SK-N-SH treated with all-trans-retinoic acid at 6 μM for 48 hours (cell line): Measurements from ENCODE around the gene SLC25A29.
"Not testable (repeated sequence)": the region's sequence is repeated elsewhere in the genome, so short reads cannot be mapped to it uniquely, and the experiment has no call there.

Experiments
- ATAC-seq: fragments of 200-7000 bp; cut with Tn5 transposase; 3 replicates; pipeline ENCODE4 v1.9.1; 2020; ENCODE audit warnings: mild to moderate bottlenecking, moderate library complexity
- ARNTL ChIP-seq: fragments of 450-650 bp; formaldehyde crosslinking; IDR thresholded peaks from 2 replicates; pipeline ENCODE4 v1.5.0; 2020; ENCODE audit warnings: low read depth, mild to moderate bottlenecking, moderate library complexity, borderline replicate concordance
- BACH2 ChIP-seq: fragments of 250-450 bp; sonication (Bioruptor Pico); IDR thresholded peaks from 2 replicates; pipeline ENCODE4 v1.9.0; 2021; ENCODE audit warnings: mild to moderate bottlenecking, borderline replicate concordance
- CREB5 ChIP-seq: fragments of 250-450 bp; sonication (Bioruptor Pico); IDR thresholded peaks from 2 replicates; pipeline ENCODE4 v1.5.1; 2020; ENCODE audit warnings: low read depth, mild to moderate bottlenecking, moderate library complexity
- CSRNP3 ChIP-seq: fragments of 250-450 bp; sonication (Bioruptor Pico); IDR thresholded peaks from 2 replicates; pipeline ENCODE4 v1.5.1; 2021; ENCODE audit warnings: mild to moderate bottlenecking, moderate library complexity
- GLIS3 ChIP-seq: fragments of 250-450 bp; sonication (Bioruptor Pico); IDR thresholded peaks from 2 replicates; pipeline ENCODE4 v1.5.0; 2020; ENCODE audit warnings: mild to moderate bottlenecking, moderate library complexity
- ISL1 ChIP-seq: fragments of 250-450 bp; sonication (Bioruptor Pico); IDR thresholded peaks from 2 replicates; pipeline ENCODE4 v2.1.2; 2022; ENCODE audit warnings: mild to moderate bottlenecking, moderate library complexity
- OSR1 ChIP-seq: fragments of 250-450 bp; sonication (Bioruptor Pico); IDR thresholded peaks from 2 replicates; pipeline ENCODE4 v1.8.0; 2022; ENCODE audit warnings: moderate library complexity, mild to moderate bottlenecking, inconsistent platforms
- PATZ1 ChIP-seq: fragments of 250-450 bp; sonication (Bioruptor Pico); IDR thresholded peaks from 2 replicates; pipeline ENCODE4 v1.8.0; 2020; ENCODE audit warnings: mild to moderate bottlenecking, moderate library complexity, borderline replicate concordance
- PPARA ChIP-seq: fragments of 250-450 bp; sonication (Bioruptor Pico); IDR thresholded peaks from 2 replicates; pipeline ENCODE4 v1.5.0; 2020; ENCODE audit warnings: mild to moderate bottlenecking, borderline replicate concordance
- RARB ChIP-seq: fragments of 250-450 bp; sonication (Bioruptor Pico); IDR thresholded peaks from 2 replicates; pipeline ENCODE4 v1.8.0; 2021; ENCODE audit warnings: mild to moderate bottlenecking, moderate library complexity
- SNAI2 ChIP-seq: fragments of 250-450 bp; sonication (Bioruptor Pico); IDR thresholded peaks from 2 replicates; pipeline ENCODE4 v1.5.0; 2020; ENCODE audit warnings: mild to moderate bottlenecking, moderate library complexity
- TCF4 ChIP-seq: fragments of 250-450 bp; sonication (Bioruptor Pico); IDR thresholded peaks from 2 replicates; pipeline ENCODE4 v1.8.0; 2021; ENCODE audit warnings: mild to moderate bottlenecking, moderate library complexity, borderline replicate concordance
- TOX ChIP-seq: fragments of 250-450 bp; sonication (Bioruptor Pico); IDR thresholded peaks from 2 replicates; pipeline ENCODE4 v1.8.0; 2021; ENCODE audit warnings: mild to moderate bottlenecking, moderate library complexity, borderline replicate concordance
- TSHZ2 ChIP-seq: fragments of 250-450 bp; sonication (Bioruptor Pico); IDR thresholded peaks from 2 replicates; pipeline ENCODE4 v1.5.0; 2020; ENCODE audit warnings: mild to moderate bottlenecking, moderate library complexity
- ZC3H10 ChIP-seq: fragments of 250-450 bp; sonication (Bioruptor Pico); IDR thresholded peaks from 2 replicates; pipeline ENCODE4 v1.5.1; 2021; ENCODE audit warnings: mild to moderate bottlenecking, moderate library complexity
- ZFP3 ChIP-seq: fragments of 250-450 bp; sonication (Bioruptor Pico); IDR thresholded peaks from 2 replicates; pipeline ENCODE4 v1.5.0; 2020; ENCODE audit warnings: mild to moderate bottlenecking, moderate library complexity
- ZFP30 ChIP-seq: fragments of 450-650 bp; formaldehyde crosslinking; IDR thresholded peaks from 2 replicates; pipeline ENCODE4 v1.5.0; 2022; ENCODE audit warnings: mild to moderate bottlenecking, moderate library complexity
- ZNF565 ChIP-seq: fragments of 450-650 bp; formaldehyde crosslinking; conservative IDR thresholded peaks from 2 replicates; pipeline ENCODE4 v1.5.0; 2020; ENCODE audit warnings: low read depth, mild to moderate bottlenecking, moderate library complexity
- ZNF70 ChIP-seq: fragments of 450-650 bp; formaldehyde crosslinking; IDR thresholded peaks from 2 replicates; pipeline ENCODE4 v1.5.0; 2020; ENCODE audit warnings: mild to moderate bottlenecking, moderate library complexity
- ZNF8 ChIP-seq: fragments of 450-650 bp; formaldehyde crosslinking; IDR thresholded peaks from 2 replicates; pipeline ENCODE4 v1.5.0; 2020; ENCODE audit warnings: mild to moderate bottlenecking, moderate library complexity

SLC25A29 gene

GRCh38 chr14:100297320-100298300 is 8.6 kb downstream of the SLC25A29 start (continued):
- TF ChIP-seq PATZ1 (CRISPR knock-in tag) (no peak), ZFP30 (CRISPR knock-in tag) (no peak), ZFP3 (CRISPR knock-in tag) (no peak), ZNF8 (CRISPR knock-in tag) (no peak), ZNF70 (CRISPR knock-in tag) (no peak), BACH2 (CRISPR knock-in tag) (no peak), ZC3H10 (no peak), CSRNP3 (CRISPR knock-in tag) (no peak)

GRCh38 chr14:100296729-100297128 is 9.5 kb downstream of the SLC25A29 start:
- not testable (repeated sequence) for ATAC-seq

- no peak for TF ChIP-seq ZNF565 (CRISPR knock-in tag)
- TF ChIP-seq CREB5 (CRISPR knock-in tag), result no peak
- TF ChIP-seq TSHZ2 (CRISPR knock-in tag), result no peak
- TF ChIP-seq ZFP30 (CRISPR knock-in tag), result no peak
- no peak for TF ChIP-seq ZNF8 (CRISPR knock-in tag)
- no peak for TF ChIP-seq SNAI2 (CRISPR knock-in tag)
- TF ChIP-seq OSR1 (CRISPR knock-in tag), result no peak
- no peak for TF ChIP-seq CSRNP3 (CRISPR knock-in tag)
- TF ChIP-seq PPARA, result no peak
- TF ChIP-seq TCF4 (CRISPR knock-in tag), result no peak
- no peak for TF ChIP-seq ISL1 (CRISPR knock-in tag)
- no peak for TF ChIP-seq TOX (CRISPR knock-in tag)
- no peak for TF ChIP-seq RARB
- no peak for TF ChIP-seq ZFP3 (CRISPR knock-in tag)
- TF ChIP-seq BACH2 (CRISPR knock-in tag), result no peak
- no peak for TF ChIP-seq ARNTL (CRISPR knock-in tag)
- no peak for TF ChIP-seq ZC3H10
- TF ChIP-seq GLIS3 (CRISPR knock-in tag), result no peak
- ATAC-seq, result no peak
These were observed 10.1 kb downstream of the SLC25A29 start for GRCh38 chr14:100296106-100296651.
